HL-60/S4 treated with phorbol 12-myristate 13-acetate at 8.2 ng/mL for 4 days and 3 days (cell line): ENCODE data around the gene ADGRF1.
"Not testable (repeated sequence)": the region's sequence is repeated elsewhere in the genome, so short reads cannot be mapped to it uniquely, and the experiment has no call there.

Experiments
- in situ Hi-C: fragments of 300-500 bp; cut with MboI; formaldehyde crosslinking; loops from 2 replicates; pipeline ENCODE4 v1.15.0; 2022; ENCODE audit warnings: low sequenced_read_pairs

ADGRF1 gene

DNA sequence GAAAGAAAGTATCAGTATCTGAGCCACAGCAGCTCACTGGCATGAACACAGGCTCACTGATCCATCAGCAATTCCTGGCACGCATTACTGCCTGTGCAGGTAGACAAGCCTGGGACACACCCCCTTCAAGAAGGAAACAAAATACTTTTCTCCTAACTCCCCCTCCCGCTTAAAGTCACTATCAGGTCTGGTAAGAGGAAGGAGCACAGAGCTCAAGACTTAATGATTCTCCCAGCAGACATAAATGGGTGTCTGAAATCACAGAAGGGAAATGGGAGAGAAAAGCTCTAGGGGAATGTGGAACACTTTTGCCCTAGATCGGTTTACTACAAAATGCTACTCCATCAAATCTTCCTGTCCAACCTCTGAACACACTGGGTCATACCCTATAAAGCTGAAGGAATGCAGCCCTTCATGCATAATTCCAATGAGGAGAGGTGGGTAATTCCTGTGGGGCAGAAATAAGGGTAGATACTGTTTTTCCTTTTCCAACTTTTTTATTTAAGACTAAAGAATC, at the start of gene ADGRF1:
ADGRF1 (minus strand) TSS at position 58 of the 517 bp plus-strand sequence. CDS start 13,271 bp downstream, outside the sequence.
- in situ Hi-C loops: no loop called here

GRCh38 chr6:47090881-47091280, 48.7 kb upstream of the ADGRF1 start:
- in situ Hi-C loops: loop anchor here (10.0 kb wide), 1 partner anchor 224 kb away; no protein-coding TSS in a partner anchor

DNA sequence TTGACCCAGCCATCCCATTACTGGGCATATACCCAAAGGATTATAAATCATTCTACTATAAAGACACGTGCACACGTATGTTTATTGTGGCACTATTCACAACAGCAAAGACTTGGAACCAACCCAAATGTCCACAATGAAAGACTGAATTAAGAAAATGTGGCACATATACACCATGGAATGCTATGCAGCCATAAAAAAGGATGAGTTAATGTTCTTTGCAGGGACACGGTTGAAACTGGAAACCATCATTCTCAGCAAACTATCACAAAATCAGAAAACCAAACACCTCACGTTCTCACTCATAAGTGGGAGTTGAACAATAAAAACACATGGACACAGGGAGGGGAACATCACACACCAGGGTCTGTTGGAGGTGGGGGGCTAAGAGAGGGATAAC, 47.3 kb upstream of the ADGRF1 start:
- in situ Hi-C loops: not testable (repeated sequence)

- in situ Hi-C loops: no loop called here
These were observed 44.1 kb upstream of the ADGRF1 start for GRCh38 chr6:47086051-47086770.

DNA sequence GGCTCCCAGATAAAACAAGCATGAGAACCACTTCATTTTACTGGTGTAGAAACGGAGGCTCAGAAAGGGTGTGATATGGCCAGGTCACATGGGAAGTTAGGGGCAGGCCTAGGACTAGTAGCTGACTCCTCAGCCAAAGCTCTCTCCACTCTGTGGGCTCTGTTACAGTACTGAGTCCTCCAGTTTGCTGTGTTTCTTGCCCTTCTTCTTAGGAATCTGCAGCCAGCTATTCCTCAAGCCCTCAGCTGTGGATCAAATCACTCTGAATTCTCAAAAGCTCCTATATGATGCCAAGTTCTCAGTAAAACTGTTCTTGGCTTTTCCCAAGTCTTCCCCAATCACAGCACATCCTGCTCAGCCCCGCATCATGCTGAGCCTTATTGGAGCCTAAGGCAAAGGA, 42.5 kb upstream of the ADGRF1 start:
- in situ Hi-C loops: no loop called here

- in situ Hi-C loops: no loop called here
These were observed 41.5 kb upstream of the ADGRF1 start for GRCh38 chr6:47083586-47084047.

DNA sequence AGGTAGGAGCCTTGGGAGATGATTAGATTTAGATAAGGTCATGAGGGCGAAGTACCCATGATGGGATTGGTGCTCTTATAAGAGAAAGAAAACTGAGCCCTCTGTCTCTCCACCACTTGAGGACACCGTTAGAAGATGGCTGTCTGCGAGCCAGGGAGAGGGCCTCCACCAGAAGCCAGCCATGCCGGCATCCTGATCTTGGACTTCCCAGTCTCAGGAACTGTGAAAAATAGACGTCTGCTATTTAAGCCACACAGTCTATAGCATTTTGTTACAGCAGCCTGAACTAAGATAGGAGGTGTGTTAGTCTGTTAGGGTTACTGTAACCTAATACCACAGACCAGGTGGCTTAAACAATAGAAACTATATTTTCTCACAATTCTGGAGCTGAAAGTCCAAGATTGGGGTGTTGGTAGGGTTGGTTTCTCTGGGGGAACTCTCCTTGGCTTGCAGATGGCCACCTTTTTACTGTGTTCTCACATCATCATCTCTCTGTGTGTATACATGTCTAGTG, 38.0 kb upstream of the ADGRF1 start:
- in situ Hi-C loops: no loop called here

DNA sequence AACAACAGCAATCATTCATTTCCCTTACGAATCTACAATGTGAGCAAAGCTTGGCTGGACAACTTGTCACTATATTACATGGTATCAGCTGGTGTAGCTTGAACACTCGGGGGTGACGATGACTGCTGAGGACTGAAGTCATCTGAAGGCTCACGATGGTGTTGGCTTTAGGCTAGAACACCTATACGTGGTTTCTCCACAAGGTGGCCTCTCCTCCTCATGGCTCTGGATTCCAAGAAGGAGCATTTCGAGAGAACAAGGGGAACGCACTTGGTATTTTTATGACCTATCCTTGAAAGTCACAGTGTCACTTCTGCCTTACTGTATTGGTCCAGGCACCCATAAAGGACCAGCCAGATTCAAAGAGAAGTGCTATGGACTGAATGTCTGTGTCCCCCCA, 37.5 kb upstream of the ADGRF1 start:
- in situ Hi-C loops: no loop called here

DNA sequence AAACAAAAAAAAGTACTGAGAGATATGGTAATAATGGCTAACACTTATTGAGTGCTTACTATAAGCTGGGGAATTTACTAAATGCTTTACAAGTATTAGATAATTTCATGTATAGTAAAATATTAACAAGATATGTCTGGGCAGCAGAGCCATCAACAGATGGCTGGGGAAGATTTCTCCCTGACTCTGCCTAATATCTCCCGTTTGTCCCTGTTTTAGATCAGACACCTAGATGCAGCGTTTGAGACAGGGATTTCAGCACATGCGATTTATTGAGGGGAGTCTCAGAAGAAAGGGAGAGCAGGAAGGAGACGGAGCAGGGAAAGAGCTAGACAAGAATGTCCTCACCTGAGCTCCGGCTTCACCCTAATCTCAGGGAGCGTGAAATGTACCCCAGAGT, 36.9 kb upstream of the ADGRF1 start:
- in situ Hi-C loops: no loop called here

- in situ Hi-C loops: no loop called here
These were observed 34.6 kb upstream of the ADGRF1 start for GRCh38 chr6:47076422-47077344.

GRCh38 chr6:47075741-47076421, 33.7 kb upstream of the ADGRF1 start:
- in situ Hi-C loops: no loop called here

- in situ Hi-C loops: no loop called here
These were observed 33.0 kb upstream of the ADGRF1 start for GRCh38 chr6:47075168-47075567.

- in situ Hi-C loops: no loop called here
These were observed 31.3 kb upstream of the ADGRF1 start for GRCh38 chr6:47073125-47074110.

DNA sequence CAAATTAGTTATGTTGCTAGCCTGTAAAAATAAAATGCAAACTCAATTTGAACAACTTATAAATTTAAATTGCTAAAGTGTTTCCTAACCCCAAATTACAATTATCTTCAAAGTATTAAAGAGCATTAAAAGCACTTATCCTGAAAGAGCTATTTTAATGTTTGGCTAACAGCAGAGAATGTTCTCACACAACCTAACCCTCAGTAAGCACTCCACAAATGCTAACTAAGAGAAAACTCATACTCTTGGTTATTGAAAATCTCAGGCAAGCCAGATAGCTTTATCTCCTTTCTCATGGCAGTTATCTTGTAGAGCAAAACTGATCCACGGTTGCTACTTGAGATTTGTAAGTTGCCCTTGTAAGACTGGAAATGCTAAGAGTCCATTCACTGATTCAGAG, 30.5 kb upstream of the ADGRF1 start:
- in situ Hi-C loops: no loop called here

DNA sequence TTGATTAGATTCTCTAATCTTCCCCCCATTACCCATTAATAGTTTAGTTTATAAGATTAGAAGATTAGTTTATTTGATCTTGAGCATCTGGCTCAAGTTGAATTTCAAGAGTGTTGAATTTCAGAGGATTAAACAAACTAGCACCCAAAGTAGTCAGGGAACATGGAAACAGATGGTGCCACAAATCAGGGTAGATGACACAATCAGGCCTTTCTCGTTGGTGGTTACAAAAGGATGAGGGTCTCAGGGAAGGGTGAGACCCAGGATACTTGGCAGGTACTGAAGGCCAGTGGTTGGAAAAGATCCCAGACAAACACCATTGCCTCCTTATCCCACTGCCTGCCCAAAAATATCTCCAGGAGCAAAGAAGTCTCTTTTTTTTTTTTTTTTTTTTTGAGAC, 29.5 kb upstream of the ADGRF1 start:
- in situ Hi-C loops: no loop called here

DNA sequence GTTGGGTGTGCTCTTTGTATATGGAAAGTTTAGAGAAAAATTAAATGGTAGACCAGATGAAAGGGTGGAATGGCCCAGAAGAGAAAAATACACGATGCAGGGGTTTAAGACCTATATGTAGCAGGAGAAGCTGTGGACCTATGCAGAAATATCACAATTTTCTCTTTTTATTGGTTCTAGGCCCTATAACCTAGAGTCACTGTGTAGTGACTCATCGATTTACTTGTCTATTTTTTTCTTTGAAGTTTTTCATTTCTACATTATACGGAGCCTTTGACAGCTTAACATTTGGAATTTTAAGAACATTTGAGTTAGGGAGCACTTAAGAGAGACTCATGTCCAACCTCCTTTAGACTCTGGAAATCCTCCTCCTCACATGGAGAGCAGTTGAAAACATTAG, 28.3 kb upstream of the ADGRF1 start:
- in situ Hi-C loops: no loop called here

GRCh38 chr6:47069156-47069555, 27.0 kb upstream of the ADGRF1 start:
- in situ Hi-C loops: no loop called here

- in situ Hi-C loops: no loop called here
These were observed 24.3 kb upstream of the ADGRF1 start for GRCh38 chr6:47066418-47066817.

- in situ Hi-C loops: no loop called here
These were observed 22.1 kb upstream of the ADGRF1 start for GRCh38 chr6:47064274-47064673.

DNA sequence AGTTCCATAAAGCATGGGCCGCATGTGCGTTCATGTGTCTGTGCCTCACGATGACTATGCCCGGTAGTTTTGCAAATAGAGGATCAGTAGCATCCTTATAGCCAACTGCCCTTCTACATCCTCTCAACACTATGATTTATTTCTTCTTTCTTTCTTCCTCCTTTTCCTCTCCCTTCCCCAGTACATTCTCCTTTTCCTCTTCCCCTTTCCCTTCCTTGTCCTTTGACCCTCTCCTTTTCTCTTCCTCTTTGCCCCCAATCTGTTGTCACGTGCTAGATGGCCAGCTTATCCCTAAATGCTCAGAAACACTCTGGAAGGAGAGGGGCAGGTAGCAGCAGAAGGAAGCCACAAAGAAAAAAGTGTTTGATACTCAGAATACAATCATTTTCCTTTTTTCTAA, 20.2 kb upstream of the ADGRF1 start:
- in situ Hi-C loops: no loop called here
